A673 (cell line): Measurements from ENCODE around the gene AGBL3.

Source experiments
- EZH2 ChIP-seq: fragments of 200-600 bp; sonication (generic); IDR thresholded peaks from 2 replicates; pipeline ENCODE4 v1.6.1; 2017; ENCODE audit warnings: borderline replicate concordance, low read depth, mild to moderate bottlenecking, mixed read lengths, antibody characterized with exemption, low read length; ENCODE audit not compliant: poor library complexity, severe bottlenecking
- TF ChIP-seq, protein P1 (sequence below): fragments of 300-800, 200-600 bp; sonication (generic); conservative IDR thresholded peaks from 2 replicates; pipeline ENCODE4 v1.5.1; 2017; ENCODE audit warnings: low read depth, mild to moderate bottlenecking, antibody characterized with exemption, low read length, moderate library complexity, mixed read lengths

- TF ChIP-seq, protein P1, sequence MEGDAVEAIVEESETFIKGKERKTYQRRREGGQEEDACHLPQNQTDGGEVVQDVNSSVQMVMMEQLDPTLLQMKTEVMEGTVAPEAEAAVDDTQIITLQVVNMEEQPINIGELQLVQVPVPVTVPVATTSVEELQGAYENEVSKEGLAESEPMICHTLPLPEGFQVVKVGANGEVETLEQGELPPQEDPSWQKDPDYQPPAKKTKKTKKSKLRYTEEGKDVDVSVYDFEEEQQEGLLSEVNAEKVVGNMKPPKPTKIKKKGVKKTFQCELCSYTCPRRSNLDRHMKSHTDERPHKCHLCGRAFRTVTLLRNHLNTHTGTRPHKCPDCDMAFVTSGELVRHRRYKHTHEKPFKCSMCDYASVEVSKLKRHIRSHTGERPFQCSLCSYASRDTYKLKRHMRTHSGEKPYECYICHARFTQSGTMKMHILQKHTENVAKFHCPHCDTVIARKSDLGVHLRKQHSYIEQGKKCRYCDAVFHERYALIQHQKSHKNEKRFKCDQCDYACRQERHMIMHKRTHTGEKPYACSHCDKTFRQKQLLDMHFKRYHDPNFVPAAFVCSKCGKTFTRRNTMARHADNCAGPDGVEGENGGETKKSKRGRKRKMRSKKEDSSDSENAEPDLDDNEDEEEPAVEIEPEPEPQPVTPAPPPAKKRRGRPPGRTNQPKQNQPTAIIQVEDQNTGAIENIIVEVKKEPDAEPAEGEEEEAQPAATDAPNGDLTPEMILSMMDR: no peak
- TF ChIP-seq EZH2: no peak
Observed at GRCh38 chr7:135023622-135024021, 37.3 kb downstream of the AGBL3 start.
